Activated CD8-positive, alpha-beta memory T cell treated with anti-CD3 and anti-CD28 coated beads, Interleukin-2, amount 50 U/mL, for 24 hours (primary cell): ENCODE results near the gene POU2AF3.

Experiments
- DNase-seq: peaks from one replicate; pipeline ENCODE4 v3.0.0-alpha.2; 2020; ENCODE audit errors: extremely low read depth

Gene POU2AF3

GRCh38 chr11:111329306-111330204 lies 31.2 kb downstream of the POU2AF3 start:
- DNase-seq, result no peak

GRCh38 chr11:111330234-111330893 lies 32.0 kb downstream of the POU2AF3 start:
- DNase-seq, result no peak

- DNase-seq, result no peak
Measured at GRCh38 chr11:111331711-111332479, 33.5 kb downstream of the POU2AF3 start.

GRCh38 chr11:111334532-111335502 lies 36.5 kb downstream of the POU2AF3 start:
- no peak for DNase-seq

- no peak for DNase-seq
Measured at GRCh38 chr11:111335549-111335948, 37.2 kb downstream of the POU2AF3 start.

GRCh38 chr11:111336062-111336461 lies 37.7 kb downstream of the POU2AF3 start:
- DNase-seq, result no peak

GRCh38 chr11:111336582-111337256 lies 38.4 kb downstream of the POU2AF3 start:
- no peak for DNase-seq

- no peak for DNase-seq
Measured at GRCh38 chr11:111339758-111340388, 41.5 kb downstream of the POU2AF3 start.

GRCh38 chr11:111342329-111342728 lies 44.0 kb downstream of the POU2AF3 start:
- DNase-seq, result no peak

- DNase-seq, result no peak
Measured at GRCh38 chr11:111344032-111344431, 45.7 kb downstream of the POU2AF3 start.

GRCh38 chr11:111347002-111347722 lies 48.8 kb downstream of the POU2AF3 start:
- no peak for DNase-seq

- no peak for DNase-seq
Measured at GRCh38 chr11:111347723-111348115, 49.4 kb downstream of the POU2AF3 start.

GRCh38 chr11:111348147-111348546 lies 49.8 kb downstream of the POU2AF3 start:
- DNase-seq, result no peak

- no peak for DNase-seq
Measured at GRCh38 chr11:111349191-111349695, 50.9 kb downstream of the POU2AF3 start.

GRCh38 chr11:111350811-111351210 lies 52.5 kb downstream of the POU2AF3 start:
- DNase-seq, result no peak

GRCh38 chr11:111351374-111352055 lies 53.2 kb downstream of the POU2AF3 start:
- DNase-seq, result no peak

- no peak for DNase-seq
Measured at GRCh38 chr11:111352231-111352746, 53.9 kb downstream of the POU2AF3 start.
